Inflammatory macrophage (primary cell): Measurements from ENCODE around the gene CDCA7.
"Not testable (repeated sequence)": the region's sequence is repeated elsewhere in the genome, so short reads cannot be mapped to it uniquely, and the experiment has no call there.

ENCODE experiments used
- DNase-seq, 2 donors: peaks; one replicate each; pipeline ENCODE4 v3.0.0-alpha.2; 2020 to 2022

Gene CDCA7

GRCh38 chr2:173404841-173405750, 50.4 kb downstream of the CDCA7 start:
- DNase-seq = no peak

GRCh38 chr2:173407176-173407575, 52.5 kb downstream of the CDCA7 start:
- no peak for DNase-seq

GRCh38 chr2:173407646-173408045, 53.0 kb downstream of the CDCA7 start:
- no peak for DNase-seq

- no peak for DNase-seq
Measured at GRCh38 chr2:173410579-173410978, 55.9 kb downstream of the CDCA7 start.

- DNase-seq = no peak
Measured at GRCh38 chr2:173412628-173413027, 58.0 kb downstream of the CDCA7 start.

- DNase-seq = no peak
Measured at GRCh38 chr2:173414823-173415322, 60.2 kb downstream of the CDCA7 start.

GRCh38 chr2:173415431-173416381, 61.0 kb downstream of the CDCA7 start:
- no peak for DNase-seq

GRCh38 chr2:173416415-173417152, 61.9 kb downstream of the CDCA7 start:
- DNase-seq = not testable (repeated sequence)

GRCh38 chr2:173417341-173417740, 62.7 kb downstream of the CDCA7 start:
- DNase-seq = no peak

GRCh38 chr2:173417802-173418201, 63.1 kb downstream of the CDCA7 start:
- DNase-seq = no peak
